Measurements from ENCODE around the gene ERCC1.

ERCC1 gene

DNA sequence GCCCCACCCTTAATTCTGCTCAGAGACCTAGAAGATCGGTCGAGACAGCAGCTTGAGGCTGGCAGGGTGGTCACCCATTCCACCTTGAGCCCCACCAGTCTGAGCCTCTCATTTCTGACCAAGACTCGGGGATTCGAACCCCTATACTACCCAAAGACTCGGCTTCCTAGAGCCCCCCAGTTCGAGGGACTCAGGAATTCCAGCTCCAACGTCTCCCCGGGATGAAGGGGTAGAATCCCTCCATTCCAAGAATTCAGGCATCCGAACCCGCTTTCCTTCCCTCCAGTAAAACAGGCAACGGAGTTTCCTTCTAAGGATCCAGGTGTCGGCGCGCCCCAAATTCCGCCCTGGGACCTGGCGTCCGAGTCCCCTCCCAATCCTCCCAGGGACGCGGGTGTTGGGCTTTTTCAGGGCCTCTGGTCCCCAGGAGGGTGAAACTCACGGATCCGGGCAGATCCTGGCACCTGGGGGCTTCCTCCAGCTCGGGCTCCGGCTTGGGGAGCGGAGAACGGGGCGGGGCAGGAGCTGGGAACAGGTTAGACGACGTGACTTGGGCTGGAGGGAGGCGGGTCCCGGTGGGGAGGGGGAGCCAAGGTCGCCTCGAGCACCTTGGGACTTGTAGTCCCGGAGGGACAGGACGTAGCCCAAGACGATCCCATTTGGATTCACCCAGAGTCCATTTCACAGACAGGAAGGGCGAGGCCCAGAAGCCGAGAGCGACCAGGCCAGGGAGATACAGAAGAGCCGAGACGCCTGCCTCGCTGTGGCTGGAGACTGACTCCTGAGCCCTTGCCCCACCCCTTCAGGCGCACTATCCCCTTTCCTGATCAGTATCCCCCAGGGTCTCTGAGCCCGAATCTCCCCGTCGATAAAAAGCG is 18.9 kb downstream of the ERCC1 start, which contains the start of gene PPP1R13L:
TSS of gene PPP1R13L (minus strand) at position 513 of the 878 bp plus-strand sequence. CDS start 6,751 bp downstream, outside the sequence.
- peak; percentile 78 for DNase-seq

DNA sequence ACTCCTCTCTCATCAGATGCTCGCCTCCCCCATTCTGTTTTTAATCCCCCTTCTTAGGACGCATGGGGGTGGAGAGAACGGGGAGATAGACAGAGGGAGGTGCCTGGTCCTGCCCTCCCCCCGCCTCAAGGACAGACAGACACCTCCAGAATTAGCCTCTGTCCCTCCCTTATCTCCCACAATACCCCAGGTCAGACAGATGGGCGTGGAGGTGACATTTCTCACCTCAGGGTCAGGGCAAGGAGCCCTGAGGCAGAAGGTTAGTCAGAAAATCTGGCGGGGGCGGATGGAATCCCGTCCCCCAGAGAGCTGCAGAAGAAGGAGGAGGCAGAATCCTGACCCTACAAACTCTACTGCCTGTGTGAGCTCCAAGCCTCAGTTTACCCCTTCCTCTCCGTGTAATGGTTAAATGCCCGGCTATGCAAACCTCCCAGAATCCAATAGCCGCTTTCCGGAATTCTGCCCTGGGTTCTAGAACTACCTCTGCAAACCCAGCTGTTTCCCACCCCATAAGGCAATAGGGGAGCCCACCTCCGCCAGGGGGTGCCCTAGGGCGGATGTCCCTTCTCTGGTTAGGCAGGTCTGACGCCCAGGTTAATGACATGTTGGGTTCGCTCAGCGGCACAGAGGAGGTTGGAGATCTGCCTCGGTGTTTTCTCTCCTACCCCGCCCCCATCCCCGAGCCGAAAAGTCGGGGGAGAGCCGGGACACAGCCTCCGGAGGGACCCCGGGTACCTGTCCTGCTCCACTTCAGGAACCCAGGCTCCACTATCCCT is 19.7 kb downstream of the ERCC1 start:
- DNase-seq = peak; percentile 80

DNA sequence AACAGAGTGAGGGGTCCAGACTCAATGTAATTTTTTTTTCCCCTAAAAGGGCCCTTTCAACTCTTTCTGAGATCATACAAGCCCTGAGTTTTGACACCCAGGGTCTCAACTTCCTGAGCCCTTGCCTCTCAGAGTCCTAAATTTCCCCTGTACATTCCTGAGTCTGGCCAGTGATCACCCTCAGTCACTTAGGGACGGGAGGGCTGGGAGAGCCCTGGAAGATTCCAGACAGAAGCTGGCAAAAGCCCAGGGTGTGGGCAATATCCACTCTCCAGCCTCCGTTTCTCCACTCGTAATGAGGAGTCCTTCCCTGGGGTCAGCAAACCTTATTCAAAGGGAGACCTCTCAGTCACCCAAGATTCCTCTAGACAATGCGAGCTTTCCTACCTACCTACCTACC is 20.4 kb downstream of the ERCC1 start:
- DNase-seq = no peak

DNA sequence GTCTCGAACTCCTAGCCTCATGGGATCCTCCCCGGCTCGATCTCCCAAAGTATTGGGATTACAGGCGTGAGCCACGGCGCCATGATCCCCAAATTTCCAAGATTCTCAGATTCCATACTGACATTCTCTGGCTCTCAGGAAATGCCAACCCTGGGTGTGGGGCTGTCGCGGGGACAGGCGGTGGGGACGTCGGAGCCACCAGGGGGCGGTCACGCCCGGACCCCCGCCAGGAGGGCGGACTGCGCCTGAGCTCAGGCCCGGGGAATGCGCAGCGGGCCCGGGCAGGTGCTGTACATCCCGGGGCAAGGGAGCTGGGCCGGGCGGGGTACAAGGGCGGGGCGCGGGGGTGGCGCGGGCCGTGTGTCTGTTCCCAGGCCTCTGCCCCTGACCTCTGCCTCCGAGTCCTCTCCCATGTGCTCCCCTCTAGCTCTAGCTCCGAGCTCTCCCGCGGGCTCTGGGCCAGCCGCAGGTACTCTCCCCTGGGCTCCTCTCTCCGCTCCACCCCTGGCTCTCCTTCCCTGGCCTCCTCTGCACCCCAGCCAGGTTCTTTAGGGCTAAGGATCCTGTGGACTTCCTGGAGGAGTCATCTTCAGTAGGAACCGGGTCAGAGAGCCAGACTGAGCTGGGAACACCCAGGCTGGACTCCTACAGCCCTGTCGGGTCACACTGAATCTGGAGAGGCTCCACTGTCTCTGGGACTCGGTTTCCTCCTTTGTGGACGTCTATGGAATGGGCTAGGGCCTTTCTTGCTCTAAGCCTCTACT is 21.2 kb downstream of the ERCC1 start:
- peak; percentile 34 for DNase-seq

DNA sequence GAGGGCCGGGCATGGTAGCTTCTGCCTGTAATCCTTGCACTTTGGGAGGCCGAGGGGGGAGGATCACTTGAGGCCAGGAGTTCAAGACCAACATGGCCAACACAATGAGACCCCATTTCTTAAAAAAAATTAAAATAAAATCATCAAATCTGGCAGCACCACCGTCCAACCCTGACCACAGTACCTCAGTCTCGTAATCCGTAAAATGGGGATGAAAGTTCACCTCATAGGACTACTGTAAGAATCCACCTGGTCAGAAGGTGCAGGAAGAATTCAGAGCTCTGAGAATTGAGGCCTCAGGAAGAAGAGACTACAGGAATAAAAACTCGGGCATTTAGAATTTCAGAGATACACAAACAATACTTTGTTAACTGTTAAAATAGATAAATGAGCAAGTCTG is 21.9 kb downstream of the ERCC1 start:
- DNase-seq = no peak

DNA sequence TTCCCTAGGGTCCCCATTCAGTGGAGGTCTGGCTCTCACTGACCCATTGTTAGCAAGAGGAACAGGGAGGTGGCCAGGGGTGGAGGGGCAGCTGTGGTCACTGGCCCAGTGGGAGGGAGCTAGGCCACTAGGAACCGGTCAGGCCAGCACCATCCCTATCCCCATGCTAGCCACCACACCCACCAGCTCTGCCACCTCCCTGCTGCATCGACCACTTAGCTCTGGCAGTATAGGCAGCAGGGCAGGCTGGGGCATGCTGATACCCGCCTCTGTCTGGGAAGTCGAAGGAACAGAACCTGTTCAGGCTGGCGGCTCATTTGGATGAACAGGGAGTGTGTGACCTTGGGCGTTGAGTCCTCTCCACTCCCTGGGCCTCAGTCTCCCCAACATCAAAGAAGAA is 23.5 kb downstream of the ERCC1 start:
- DNase-seq = no peak

DNA sequence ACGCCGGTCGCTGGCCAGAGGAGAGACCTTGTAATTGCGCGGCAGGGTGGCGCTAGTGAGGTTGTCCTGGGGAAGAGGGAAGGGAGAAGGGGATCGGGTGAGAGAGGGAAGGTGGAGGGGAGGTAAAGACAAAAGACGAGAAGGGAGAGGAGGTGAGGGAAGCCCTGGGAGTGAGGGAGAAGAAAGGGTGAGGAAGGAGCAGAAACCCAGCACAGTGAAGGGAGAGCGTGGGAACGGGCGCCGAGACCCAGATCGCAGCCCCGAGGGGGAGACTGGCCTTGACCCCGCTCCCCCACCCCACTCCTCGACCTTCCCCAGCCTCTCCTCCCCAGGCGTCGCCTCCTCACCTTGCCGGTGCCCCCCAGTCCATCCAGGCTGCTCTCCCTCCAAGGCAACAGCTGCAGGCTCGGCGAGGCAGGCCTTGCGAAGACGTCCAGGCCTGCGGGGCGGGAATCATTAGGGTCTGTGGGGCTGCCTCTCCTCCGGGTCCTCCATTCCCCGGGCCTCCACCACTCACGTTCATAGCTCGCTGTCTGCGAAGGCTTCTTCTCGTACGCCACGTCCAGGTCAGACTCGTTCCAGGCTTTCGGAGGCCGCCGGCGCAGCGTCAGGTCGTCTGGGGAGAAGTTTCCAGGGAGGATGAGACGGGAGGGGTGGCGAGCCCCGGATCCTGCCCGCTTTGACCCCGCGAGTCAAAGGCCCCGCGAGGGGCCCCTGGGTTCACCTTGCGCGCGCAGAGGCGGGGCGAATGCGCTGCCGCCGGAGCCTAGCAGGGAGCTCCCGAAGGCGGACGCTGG is 27.7 kb downstream of the ERCC1 start:
- DNase-seq = no peak

DNA sequence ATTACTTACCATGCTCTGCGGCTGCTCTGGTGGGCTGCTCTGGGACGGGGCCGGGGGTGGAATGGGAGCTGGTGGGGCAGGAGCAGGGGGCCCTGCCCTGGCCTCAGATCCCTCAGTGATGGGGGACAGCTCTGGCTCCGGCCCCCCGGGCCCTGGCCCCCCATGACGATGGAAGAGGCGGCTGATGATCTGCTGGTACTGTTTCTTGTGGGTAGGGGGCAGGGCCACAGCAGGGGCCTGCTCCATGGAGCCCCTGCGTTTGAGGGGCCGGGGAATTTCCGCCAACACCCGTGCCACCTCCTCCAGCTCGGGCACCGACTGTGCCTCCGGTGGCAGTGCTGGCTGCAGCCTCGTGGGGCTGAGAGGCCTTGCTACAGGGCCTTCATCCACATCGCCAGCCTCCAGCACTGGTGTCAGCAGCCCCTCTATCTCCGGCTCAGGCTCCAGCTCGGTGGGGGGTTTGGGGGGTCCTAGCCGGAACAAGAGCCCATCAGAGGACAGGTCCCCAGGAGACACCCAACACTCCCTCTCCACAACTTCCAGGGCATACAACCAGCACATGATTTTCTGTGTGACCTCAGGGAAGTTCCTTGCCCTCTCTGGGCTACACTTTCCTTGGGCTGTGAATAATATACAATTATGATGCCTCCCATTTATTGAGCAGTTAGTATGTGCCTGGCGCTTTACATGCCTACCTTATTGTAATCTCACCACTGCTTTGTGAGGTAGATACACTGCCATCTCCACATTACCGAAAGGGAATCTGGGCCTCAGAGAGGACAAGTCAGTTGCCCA is 31.6 kb downstream of the ERCC1 start:
- no peak for DNase-seq

DNA sequence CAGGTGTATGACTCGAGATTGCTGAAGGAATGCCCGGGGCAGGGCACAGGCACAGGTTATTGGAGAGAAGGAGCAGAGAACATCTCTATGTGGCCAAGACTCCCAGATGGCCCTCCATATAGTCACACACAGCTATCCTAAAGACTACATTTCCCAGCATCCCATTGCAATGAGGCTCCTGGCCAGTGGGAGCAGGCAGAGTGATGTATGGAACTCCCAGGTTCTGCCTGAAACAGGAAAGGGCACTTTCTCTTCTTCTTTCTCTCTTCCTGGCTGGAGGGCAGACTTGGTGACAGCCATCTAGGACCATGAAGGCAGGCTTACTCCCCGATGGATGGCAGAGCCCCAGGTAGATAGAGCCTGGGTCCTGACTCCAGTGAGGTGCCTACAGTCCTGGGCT is 32.4 kb downstream of the ERCC1 start:
- DNase-seq = peak; percentile 18

DNA sequence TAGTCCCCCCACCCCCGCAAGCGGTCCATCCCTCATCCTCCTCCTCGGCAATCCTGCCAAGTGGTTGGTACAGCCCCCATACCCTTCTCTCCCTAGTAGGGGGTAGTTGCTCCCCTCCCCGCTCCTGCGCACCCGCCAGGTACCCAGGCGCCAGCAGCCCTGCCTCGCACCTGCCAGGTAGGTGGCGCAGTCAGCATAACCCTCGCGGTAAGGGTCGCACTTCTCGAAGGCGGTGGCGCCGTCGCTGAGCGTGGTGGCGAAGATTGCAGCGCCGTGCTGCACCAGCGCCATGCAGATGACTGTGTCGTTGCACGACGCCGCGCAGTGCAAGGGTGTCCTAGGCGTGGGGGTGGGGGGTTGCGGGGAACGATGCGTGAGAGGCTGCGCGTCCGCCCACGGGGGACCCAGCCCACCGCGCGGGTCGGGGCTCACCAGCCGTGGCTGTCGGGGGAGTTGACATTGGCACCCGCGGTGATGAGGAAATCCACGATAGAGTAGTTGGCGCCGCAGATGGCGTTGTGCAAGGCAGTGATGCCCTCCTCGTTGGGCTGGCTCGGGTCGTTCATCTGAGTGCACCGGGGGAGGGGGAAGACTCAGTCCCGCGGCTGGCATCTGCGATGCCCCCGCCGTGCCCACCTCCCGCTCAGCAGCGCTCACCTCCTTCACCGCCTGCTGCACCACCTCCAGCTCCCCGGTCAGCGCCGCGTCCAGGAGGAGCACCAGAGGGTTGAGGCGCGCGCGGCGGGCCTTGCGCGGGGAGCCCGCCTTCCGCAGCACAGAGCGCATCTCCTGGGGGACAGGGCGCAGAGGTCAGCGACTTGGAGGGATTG is 38.1 kb downstream of the ERCC1 start:
- DNase-seq = no peak

DNA sequence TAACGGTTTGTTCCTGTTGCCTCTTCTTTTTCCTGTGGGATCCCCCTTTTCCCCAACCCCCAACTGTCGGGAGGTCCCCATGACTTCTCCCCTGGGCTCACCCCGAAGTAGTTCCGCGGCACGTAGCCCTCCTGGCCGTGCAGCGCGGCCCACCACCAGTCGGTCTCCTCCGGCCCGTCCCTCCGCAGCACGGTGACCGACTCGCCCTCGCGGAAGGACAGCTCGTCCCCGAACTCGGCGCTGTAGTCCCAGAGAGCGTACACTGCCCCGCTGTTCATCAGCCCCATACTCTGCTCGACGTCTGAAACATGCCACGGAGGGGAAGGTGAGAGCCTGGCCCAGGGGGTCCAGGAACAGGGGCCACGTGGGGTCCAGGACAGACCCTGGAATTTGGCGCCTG is 41.3 kb downstream of the ERCC1 start:
- DNase-seq = no peak

DNA sequence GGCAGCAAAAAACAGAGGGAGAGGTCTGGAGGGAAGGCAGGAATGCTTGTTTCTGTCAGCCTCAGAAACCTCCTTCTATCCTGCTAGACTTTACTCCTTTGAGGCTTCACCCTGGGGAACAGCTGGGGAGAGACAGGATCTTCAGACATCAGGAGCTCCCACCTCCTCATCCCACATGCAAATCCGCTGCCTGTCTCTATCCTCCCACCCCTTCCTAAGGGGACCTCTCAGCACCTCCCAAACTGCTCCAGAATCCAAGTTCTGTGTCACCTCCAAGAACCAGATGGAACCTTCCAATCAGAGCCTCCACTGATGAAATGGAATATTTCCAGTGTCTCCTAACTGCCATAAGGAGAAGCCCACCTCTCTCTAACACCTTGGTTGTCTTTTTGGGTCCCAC is 43.6 kb downstream of the ERCC1 start:
- DNase-seq = no peak

DNA sequence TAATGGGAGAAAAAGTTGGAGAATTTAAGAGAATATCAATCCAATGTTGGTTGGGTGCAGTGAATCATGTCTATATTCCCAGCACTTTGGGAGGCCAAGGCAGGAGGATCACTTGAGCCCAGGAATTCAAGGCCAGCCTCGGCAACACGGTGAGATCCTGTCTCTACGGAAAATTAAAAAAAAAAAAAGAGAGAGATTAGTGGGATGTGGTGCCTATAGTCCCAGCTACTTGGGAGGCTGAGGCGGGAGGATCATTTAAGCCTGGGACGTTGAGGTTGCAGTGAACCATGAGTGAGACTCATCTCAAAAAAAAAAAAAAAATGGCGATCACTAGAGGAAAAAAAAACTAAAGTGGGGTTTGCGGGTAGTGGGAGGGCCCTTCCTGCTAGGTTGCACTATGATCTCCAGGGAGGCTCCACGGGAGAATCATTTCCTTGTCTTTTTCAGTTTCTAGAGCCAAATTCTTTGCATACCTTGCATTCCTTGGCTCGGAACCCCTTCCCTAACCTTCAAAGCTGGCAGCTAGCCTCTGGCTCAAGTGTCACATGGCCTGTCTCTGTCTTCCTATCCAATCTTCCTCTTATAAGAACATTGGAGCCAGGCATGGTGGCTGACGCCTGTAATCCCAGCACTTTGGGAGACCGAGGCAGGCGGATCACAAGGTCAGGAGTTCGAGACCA is 47.5 kb downstream of the ERCC1 start:
- DNase-seq = no peak

DNA sequence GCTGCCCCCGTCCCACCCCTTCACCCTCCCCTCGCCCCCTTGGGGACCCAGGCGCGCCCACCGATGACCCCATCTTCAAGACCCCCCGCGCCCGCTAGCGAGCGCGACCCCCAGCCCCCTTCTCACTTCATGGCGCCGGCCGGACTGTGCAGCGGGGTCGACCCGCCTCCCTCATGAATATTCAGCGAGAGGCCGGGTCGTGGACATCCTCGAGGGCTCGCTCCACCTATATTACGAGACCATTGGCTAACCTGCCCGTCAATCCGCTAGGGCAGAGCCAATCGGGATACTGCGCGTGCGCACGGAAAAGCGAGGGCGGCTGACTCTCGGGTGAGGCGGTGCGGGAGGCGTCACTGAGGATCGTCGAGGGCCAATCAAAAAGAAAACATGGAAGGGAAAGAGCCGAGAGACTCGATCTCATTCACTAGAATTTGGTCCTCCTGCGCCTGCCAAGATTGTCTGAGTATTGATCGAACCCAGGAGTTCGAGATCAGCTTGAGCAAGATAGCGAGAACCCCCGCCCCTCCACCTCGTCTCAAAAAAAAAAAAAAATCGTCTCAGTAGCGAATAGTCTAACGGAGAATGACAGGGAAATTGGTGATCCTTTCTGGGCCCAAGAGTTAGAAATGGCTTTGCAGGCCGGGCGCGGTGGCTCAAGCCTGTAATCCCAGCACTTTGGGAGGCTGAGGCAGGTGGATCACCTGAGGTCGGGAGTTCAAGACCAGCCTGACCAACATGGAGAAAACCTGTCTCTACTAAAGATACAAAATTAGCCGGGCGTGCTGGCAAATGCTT is 53.1 kb downstream of the ERCC1 start, which contains the start of gene ERCC2:
TSS of gene ERCC2 (minus strand) at position 164 of the 795 bp plus-strand sequence. CDS start at position 131, 33 bp downstream.
- peak; percentile 100 for DNase-seq

DNA sequence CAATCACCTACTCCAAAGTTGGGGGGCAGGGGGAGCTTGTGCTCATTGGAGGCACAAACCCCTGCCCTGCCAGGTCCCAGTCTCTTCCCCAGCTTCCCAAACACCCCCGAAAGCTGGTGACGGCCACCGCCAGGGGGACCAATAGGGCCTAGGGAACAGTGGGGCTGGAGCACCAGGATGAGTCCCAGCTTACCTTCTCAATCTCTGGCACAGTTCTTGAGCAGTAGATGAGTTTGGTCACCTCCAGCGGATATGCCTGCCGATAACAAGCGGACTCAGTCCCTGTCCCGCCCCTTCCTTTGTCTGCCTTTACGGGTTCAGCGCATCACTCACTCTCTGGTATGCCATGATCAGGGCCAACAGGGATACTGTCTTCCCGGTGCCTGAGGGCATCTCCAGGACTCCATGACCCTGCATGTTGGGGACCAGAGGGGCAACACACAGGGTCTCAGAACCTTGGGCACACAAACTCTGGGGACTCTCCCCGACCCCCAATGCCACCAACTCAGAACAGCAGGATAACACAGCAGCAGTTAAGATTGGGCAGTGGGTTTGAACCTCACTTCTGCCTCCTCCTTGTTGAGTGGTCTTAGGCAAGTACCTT is 54.9 kb downstream of the ERCC1 start:
- DNase-seq = no peak

DNA sequence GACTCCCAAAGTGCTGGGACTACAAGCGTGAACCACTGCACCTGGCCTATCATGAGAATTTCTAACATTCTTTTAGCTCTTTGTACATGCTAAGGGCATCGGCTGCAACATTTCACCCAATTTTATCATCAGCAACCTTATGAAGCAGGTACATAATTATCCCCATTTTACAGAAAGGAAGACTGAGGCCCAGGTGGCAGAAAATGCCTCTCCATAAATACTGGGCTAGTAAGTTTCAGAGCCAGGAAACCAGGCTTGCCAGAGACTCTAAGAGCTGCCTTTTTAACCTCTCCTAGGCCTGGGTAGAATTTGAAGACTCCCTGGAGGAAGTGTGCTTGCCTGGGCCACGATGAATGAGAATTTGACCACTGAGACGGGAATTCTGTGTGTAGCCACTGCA is 55.6 kb downstream of the ERCC1 start:
- no peak for DNase-seq

DNA sequence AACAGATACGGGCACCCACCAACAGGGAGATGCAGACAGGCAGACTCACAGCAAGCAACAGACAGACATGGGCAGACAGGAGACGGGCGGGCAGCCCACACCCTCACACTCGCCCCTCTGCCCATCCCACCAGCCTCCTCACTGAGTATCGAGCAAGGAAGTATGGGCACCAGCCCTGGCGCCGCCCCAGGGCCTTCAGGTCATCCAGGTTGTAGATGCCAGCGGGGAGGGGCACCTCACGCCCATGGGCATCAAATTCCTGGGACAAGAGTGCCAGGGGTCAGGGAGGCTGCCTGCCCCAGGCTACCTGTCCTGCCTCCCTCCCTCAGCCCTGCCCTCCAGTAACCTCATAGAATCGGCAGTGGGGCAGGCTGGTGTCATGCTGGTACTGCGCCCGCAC is 59.0 kb downstream of the ERCC1 start:
- DNase-seq = no peak

DNA sequence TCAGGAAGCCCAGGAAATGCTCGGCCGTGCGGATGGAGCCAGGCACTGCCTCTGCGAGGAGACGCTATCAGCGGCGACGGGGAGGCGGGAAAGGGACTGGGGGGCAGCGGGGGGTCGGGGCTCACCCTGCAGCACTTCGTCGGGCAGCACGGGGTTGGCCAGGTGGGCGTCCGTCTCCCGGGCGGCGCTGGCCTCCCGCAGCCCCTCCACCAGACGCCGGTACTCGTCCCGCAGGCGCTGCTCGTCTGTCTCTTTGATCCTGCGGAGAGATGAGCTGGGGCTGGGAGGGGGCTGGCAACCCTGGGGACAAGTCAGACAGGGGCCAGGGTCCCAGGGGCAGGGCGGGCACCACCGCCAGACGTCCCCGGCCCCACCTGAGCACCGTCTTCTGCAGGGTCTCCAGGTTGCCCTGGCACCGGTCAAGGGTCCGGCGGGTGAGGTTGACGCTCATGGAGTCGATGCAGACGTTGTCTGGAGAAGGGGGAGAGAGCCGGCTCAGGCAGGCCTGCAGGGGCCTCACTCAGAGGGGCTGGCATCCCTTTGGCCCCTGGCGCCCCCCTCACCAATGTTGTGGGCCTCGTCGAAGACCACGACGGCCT is 59.8 kb downstream of the ERCC1 start:
- DNase-seq = no peak
